Endothelial cell of umbilical vein (primary cell): Measurements from ENCODE around the gene TJP1.

Source experiments
- CTCF ChIP-seq, 2 donors: IDR thresholded peaks; 1 replicate in 1 of 2; 2 replicates in 1 of 2; pipeline ENCODE4 v1.5.1; 2011; ENCODE audit warnings: low read length in 2 of 2, mild to moderate bottlenecking in 2 of 2, moderate library complexity in 2 of 2, control low read depth in 1 of 2, inconsistent platforms in 1 of 2, low read depth in 1 of 2; ENCODE audit not compliant: insufficient read depth in 1 of 2; ENCODE audit errors: extremely low read depth in 1 of 2
- EZH2 ChIP-seq: IDR thresholded peaks from 2 replicates; pipeline ENCODE4 v1.6.1; 2012; ENCODE audit warnings: borderline replicate concordance, low read depth, mild to moderate bottlenecking, moderate library complexity, low read length, inconsistent platforms; ENCODE audit not compliant: severe bottlenecking
- JUN ChIP-seq: IDR thresholded peaks from 2 replicates; pipeline ENCODE4 v1.6.1; 2011; ENCODE audit warnings: borderline replicate concordance, low read depth; ENCODE audit not compliant: insufficient read length, insufficient read depth
- MAX ChIP-seq: IDR thresholded peaks from 2 replicates; pipeline ENCODE4 v1.6.1; 2011; ENCODE audit not compliant: insufficient read depth, insufficient read length
- MYC ChIP-seq: IDR thresholded peaks from one replicate; pipeline ENCODE4 v1.6.1; 2011; ENCODE audit warnings: mild to moderate bottlenecking, low read depth, low read length
- POLR2A ChIP-seq: IDR thresholded peaks from 2 replicates; pipeline ENCODE4 v1.6.1; 2012; ENCODE audit warnings: low read depth, mild to moderate bottlenecking, control low read depth, low read length
- POLR2AphosphoS5 ChIP-seq: IDR thresholded peaks from 2 replicates; pipeline ENCODE4 v1.6.1; 2012; ENCODE audit warnings: low read depth, mild to moderate bottlenecking, control low read depth, low read length, moderate library complexity; ENCODE audit not compliant: insufficient read depth

- TF ChIP-seq CTCF (IDR thresholded peaks at IDR 0.05; ENCODE audit: extremely low read depth in 1 of 2, insufficient read depth in 1 of 2, low read depth in 1 of 2, low read length in 2 of 2) (no peak), MYC (no peak), POLR2A (no peak), EZH2 (no peak), JUN (no peak), POLR2AphosphoS5 (no peak), MAX (no peak)
Measured at GRCh38 chr15:29792426-29793159, 29.7 kb downstream of the TJP1 start.
